ENCODE data around the gene KRT8.
"Not testable (repeated sequence)": the region's sequence is repeated elsewhere in the genome, so short reads cannot be mapped to it uniquely, and the experiment has no call there.

Gene KRT8

GRCh38 chr12:52876372-52876771 is 28.5 kb downstream of the KRT8 start:
- DNase-seq (ENCODE audit: extremely low read depth in 1 of 2, low read depth in 1 of 2), result no peak

DNA sequence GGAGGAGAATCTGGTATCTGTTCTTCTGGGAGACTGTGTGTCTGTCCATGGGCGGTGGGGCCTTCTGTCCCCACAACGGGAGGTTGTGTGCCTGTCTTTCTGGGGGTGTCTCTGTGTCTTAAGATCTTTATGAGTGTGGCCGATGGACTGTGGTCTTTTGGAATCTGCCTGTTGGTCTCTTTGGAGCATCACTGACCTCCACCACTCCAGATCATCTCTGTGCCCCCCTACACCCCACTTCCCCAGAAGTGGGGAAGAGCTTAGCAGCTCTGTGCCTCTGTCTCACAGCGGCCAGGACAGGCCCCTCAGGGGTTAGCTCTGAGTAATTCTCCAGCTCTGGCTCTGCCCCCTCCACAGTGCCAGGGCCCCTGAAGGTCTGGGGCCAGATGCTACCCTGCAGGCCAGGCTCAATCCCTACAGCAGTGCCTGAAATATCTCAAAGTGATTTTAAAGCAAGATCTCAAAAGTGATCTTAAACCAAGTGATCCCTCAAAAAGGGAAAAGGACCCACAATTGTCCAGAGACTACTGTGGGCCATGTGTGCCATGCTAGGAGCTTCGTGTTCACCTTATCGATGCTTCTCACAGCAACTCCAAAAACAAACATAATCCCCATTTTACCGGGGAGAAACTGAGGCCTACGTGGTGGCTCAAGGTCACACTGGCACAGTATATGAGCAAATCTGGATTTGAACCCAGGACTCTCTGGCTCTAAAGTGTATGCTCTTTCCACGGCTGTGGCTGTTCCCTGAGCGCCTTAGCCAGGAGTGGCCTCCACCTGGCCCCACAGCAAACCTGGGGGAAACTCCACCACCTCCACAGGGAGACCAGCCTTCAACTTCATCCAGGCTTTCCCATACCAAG is 30.1 kb downstream of the KRT8 start:
- DNase-seq (ENCODE audit: extremely low read depth in 1 of 2, low read depth in 1 of 2), result no peak

GRCh38 chr12:52873832-52874572 is 30.9 kb downstream of the KRT8 start:
- DNase-seq (ENCODE audit: extremely low read depth in 1 of 2, low read depth in 1 of 2), result peak in 1 of 2 donors; percentile 36

DNA sequence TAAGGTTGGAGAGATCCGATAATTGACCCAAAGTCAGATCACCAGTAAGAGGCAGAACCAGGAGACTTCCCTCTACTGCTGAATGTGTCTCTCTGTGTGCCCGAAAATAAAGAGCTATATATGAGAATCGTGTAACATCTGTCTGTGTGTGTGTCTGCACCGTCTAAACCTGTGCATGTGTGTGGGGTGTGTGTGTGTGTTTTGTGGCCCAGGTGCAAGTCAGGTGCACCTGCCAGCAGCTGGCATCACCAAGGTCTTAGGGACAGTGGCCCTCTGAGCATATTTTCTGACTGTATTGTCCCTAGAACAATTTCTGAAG is 31.4 kb downstream of the KRT8 start:
- DNase-seq (ENCODE audit: extremely low read depth in 1 of 2, low read depth in 1 of 2), result no peak

DNA sequence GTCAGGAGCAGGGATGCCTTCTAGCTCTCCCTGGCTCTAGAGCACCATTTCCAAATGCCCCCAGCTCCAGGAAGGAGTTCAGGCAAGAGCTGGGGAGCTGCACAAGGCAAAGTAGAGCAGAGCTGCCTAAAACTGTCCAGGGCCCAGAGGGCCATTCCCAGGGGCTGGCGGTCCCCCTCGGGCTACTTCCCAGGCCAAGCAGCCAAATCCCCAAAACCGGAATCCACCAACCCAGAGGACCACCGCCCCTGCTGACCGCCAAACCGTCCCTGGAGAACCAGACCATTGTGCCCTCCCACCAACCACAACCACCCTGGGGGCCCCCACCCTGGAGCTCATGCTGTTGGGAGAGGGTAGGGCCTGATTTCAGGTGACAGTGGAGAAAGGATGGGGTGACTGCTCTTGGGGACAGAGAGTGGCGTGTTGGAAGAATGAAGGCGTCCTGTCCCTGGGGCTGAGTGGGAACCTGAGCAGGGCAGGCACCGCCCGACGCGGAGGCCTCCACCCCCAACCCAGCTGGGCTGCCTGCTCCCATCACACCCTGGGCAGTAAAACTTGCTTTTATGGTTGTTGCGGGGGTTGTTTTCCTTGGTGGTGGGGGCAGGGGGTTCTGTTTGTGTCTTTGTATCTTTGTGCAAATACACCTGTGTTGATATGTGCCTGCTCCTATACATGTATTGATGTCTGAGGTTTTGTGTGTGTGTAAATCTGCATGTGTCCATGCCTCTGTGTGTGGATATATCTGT is 32.1 kb downstream of the KRT8 start:
- no peak for DNase-seq (ENCODE audit: extremely low read depth in 1 of 2, low read depth in 1 of 2)

DNA sequence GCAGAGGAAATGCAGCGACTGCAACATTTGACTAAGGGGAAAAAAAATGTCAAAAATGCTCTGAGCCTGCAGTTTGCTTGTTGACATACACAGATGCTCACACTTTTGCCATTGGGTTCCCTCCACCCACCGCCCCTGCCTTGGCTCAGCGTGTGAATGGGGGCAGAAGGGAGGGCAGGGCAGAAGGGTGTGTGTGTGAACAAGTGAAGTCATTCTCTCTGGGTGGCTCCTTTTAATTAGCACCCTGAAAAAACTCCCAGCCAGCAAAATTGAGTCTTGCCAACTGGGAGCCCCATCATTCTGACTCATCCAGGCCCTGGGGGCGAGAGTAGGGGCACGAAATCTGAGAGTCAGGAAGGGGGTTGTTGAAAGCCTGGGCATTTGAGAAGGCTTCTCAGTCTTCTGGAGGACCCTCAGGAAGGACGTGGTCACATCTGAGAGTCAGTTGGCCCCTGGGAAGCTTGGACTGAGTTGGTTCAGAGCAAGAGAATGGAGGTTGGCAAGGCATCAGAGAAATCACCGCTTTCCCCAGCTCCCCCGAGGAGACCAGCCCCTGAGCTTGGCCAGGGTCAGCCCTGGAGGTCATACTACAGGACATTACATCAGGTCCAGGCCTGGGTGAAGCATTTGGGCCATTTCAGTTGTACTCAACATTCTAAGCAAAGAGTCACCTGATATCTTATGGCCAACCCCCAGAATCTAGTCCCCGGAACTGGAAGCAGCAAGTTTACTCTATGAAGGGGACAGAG is 33.4 kb downstream of the KRT8 start:
- DNase-seq (ENCODE audit: extremely low read depth in 1 of 2, low read depth in 1 of 2), result no peak

DNA sequence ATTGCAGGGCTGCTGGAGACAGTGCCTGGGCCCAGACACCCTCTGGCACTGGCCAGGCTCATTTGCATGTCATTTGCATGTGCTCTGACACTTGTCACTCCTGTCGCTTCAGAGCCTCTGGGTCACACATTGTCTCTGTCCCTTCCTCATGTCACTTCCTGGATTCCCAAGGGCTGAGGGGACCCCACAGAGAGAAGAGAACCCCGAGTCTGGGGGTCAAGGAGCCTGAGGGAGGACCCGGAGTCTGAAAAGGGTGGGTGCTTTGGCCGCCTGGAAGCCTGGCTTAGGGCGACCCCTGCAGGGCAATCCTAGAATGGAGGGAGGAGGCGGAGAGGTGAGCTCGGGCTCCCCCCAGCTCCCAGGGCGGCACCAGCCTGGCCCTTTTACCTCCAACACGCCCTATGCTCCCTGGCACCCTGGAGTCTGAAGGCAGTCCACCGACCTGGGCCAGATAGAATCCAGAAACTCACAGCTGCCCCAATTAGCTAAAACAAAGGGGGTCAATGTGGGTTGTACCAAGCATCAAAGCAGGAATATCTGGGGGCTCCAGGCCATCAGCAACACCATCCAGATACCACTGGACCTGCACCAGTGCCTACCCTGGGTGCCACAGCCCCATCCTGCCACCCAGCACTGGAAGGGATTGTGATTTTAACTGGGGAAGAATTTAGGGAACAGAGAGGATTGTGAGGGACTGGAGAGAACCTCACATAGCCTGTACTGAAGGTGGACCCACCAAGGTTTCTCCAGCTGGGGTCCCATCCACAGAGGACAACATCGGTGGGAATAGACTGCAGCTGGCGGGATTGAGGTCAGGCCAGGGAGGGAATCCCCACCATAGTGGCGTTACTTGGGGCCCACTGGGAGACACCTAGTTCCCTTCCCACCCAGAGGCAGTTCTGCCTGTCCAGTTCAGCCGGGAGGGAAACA is 34.2 kb downstream of the KRT8 start:
- peak; percentile 49 to 60 for DNase-seq (ENCODE audit: extremely low read depth in 1 of 2, low read depth in 1 of 2)

DNA sequence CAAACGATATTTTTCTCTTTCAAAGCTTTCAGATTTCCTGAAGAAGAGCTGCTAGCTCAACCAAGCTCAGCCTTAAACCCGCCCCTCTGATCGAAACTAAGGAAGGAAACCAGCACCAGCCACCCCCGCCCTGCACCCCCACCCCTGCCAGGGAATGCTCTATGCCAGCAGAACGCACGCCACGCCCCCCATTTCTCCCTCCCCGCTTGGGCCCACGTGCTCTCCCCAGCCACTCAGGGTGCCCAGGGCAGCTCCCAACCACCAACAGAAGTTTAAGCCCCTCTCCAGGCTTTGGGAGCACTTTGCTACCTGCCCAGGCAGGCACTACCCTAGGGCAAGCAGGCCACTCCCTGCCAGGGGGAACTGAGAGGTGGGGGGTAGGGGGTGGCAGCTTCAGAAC is 37.2 kb downstream of the KRT8 start:
- DNase-seq (ENCODE audit: extremely low read depth in 1 of 2, low read depth in 1 of 2), result no peak

DNA sequence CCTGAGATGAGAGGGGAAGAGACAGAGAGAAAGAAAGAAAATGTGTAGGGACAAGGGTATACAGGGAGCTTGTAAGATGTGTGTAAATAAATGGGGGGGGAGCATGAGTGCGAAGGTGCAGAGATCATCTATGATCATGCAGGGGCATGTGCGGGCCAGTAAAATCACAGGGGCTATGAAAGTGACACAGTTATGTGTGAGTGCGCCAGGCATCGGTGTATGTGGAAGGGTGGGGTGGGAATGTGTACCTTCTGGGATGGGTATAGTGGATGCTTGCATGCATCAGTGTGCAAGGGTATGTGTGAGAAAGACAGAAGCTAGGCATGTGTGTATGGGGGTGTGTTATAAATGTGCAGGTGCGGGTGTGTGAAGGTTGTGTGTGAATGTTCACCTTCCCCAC is 37.7 kb downstream of the KRT8 start:
- no peak for DNase-seq (ENCODE audit: extremely low read depth in 1 of 2, low read depth in 1 of 2)

GRCh38 chr12:52865090-52865944 is 39.6 kb downstream of the KRT8 start:
- DNase-seq (ENCODE audit: extremely low read depth in 1 of 2, low read depth in 1 of 2), result no peak

DNA sequence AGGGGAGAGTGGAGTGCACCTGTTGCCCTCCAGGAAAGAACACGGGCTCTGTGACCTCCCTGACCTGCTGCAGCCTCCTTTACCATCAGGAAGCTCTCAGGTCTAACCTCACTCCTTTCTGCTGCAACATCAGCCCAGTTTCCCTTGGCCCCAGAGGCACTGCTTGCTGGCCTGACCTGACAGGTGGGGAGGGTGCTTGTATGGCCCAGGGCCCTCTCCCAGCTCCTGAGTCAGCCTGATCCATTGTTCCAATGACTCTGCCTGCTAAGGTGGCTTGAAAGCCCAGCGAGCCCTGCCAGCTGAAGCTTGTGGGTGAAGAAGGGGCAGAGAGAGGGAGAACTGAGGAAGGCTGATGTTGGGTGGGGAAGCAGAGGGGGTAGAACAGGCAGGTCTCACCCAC is 42.9 kb downstream of the KRT8 start:
- DNase-seq (ENCODE audit: extremely low read depth in 1 of 2, low read depth in 1 of 2), result no peak

DNA sequence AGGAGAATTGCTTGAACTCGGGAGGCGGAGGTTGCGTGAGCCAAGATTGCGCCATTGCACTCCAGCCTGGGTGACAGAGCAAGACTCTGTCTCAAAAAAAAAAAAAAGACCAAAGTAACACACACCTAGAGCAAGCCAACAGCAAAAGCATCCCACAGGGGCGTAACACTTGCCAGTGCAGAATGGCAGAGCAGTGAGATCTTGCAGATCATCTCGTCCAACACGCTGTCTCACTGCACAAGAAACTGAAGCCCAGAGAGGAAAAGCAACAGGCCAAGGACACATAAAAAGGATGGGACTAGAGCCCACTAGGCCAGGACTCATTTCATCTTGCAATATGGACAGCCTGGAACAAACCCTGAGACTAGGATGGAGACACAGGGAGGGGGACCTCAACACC is 43.4 kb downstream of the KRT8 start:
- DNase-seq (ENCODE audit: extremely low read depth in 1 of 2, low read depth in 1 of 2), result no peak

DNA sequence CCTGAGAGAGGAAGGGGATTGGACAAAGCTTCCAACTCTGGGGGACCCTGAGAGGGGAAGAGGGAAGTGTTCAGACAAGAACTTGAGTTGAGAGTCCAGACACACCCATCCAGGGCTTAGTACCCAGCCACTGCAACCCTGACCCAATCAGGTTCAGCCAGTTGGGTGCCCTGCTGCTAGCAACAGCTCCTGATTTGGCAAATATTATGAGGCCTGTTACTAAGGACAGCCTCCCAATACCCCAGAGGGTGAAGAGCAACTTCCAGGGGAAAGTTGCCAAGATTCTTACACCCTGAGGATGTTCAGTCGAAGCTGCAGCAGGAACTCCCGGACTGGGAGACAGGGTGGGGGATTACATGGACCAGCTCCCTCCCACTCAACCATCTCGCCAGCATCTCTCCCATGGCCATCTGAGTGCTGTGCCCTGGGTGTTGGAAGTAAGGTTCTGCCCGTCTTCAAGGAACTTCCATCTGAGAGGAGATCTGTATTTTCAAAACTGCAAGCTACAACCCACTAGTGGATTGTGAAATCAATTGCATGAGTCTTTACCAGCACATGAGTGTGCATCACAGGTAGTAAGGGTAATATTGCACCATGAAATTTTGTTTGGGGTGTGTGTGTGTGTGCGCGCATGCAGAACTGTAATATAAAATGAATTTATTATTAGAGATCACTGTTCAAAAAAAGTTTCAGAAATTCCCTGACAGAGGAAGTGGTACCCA is 44.6 kb downstream of the KRT8 start:
- no peak for DNase-seq (ENCODE audit: extremely low read depth in 1 of 2, low read depth in 1 of 2)

GRCh38 chr12:52857500-52857899 is 47.4 kb downstream of the KRT8 start:
- DNase-seq (ENCODE audit: extremely low read depth in 1 of 2, low read depth in 1 of 2), result no peak

- DNase-seq (ENCODE audit: extremely low read depth in 1 of 2, low read depth in 1 of 2), result no peak
Observed at GRCh38 chr12:52856787-52857186, 48.1 kb downstream of the KRT8 start.

- DNase-seq (ENCODE audit: extremely low read depth in 1 of 2, low read depth in 1 of 2), result not testable (repeated sequence)
Observed at GRCh38 chr12:52856077-52856476, 48.8 kb downstream of the KRT8 start.

GRCh38 chr12:52851787-52852186 is 53.1 kb downstream of the KRT8 start:
- DNase-seq (ENCODE audit: extremely low read depth in 1 of 2, low read depth in 1 of 2), result no peak

DNA sequence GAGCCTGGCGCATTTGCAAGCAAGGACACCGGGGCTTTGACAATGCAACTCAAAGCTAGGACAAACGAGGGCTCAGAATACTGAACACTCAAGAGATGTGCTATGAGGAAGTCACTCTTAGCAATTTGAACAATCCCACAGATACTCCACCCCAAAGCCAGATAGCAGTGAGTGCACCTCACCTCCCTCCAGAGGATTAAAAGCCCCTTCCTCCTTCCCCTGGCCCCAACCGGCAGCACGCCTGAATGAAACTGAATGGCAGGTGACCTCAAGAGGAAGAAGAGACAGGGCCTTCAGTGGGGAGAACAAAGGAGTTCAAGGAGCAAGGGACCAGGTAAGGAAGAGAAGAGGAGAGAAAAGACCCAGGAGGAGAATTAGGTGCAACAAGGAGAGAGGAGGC is 54.2 kb downstream of the KRT8 start:
- no peak for DNase-seq (ENCODE audit: extremely low read depth in 1 of 2, low read depth in 1 of 2)
